GM19193 (cell line): ENCODE results near the gene C2orf76.

Experiments used
- POLR2A ChIP-seq: IDR thresholded peaks from 4 replicates; pipeline ENCODE4 v1.6.1; 2011; ENCODE audit not compliant: insufficient read depth, insufficient read length; ENCODE audit errors: extremely low read depth

Gene C2orf76

DNA sequence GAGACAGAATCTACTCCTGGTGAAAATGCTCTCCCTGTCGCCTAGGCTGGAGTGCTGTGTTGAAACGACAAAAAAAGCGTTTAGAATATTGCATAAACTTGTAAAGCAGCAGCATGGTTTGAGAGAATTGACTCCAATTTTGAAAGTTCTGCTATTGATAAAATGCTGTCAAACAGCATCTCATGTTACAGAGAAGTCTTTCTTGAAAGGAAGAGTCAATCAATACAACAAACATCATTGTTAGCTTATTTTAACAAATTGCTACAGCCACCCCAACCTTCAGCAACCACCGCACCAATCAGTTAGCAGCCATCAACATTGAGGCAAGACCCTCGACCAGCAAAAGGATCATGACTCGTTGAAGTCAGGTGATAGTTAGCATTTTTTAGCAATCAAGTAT is 6.9 kb downstream of the C2orf76 start:
- TF ChIP-seq POLR2A, result no peak

DNA sequence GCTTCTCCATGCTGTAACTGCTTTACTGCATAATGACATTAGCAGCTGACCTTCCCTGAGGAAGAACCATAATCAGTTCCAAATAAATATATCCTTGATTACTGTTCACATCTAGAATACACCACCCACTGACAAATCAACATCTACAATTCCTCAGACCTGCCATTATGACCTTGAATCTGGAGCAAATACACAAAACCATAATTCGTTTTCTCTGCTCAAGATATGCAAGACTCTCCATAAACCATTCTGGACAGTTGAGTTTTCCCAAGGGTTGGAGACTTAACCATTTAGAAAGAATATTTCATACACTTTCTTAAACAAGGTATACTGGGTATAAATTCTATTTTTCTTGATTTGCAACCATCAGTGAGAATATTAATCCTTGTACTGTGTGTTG is 11.8 kb downstream of the C2orf76 start:
- TF ChIP-seq POLR2A, result no peak

DNA sequence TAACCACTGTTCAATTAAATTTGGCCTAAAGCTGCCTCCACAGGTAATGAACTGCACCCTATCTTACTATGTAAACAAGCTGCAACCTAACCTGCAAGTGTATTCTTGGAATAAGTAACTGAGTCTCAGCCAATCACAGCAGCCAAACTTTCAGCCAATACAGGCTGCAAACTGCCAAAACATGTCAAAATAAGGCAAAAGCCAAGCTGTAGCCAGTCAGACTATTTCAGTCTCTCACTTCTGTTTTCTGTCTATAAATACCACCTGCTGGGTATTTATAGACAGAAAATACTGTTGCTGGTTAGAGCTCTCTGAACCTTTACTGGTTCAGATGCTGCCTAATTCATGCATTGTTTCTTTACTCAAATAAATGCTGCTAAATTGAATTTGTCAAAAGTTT is 14.3 kb downstream of the C2orf76 start:
- no peak for TF ChIP-seq POLR2A

DNA sequence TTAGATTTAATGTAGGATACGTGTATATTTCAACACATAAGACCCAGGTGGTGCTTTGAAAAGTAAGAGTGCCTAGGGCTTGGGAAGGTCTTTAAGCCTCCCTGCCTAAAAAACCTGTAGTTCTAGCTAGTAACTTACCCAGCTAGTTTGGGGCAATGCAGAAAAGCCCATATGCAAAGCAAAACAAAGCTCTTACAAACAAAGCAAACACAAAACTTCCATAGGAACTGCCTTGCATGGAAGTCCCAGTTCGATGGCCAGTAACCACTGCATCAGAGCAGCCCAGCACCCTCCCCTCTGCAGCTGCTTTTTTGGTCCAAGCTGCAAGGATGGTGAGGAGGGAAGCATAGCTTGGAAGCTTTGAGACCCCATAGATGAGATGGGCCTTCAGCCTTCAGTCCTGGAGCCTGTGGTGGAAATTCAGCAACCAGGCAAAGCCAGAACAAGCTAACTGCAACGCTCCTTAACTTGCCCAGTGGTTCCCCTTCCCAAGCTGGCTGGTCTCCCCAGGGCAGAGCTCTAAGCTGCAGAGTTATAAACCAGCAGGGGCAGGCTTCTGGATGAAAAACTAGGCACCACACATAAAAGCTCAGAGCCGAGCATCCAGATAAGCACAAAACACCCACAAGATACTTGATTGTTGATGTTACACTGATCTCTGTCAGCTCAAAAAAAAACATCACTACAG is 16.2 kb downstream of the C2orf76 start:
- TF ChIP-seq POLR2A, result no peak

DNA sequence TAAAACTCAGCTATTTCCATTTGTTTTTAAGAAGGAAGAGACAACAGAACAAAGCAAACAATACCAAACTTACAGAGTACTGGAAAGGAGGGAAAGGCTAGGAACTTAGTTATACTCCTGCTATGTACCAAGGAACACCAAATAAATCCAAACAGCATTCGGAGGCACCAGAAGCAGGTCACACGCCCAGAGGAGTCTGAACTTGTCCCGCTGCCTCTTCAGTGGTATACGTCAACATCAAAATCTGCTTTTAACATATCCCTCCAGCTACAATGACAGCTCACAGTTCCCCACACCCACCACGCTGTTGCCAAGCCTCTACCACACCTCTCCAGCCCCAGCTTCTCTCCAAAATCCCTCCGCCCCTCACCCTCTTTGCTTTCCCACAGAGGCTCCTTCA is 17.3 kb downstream of the C2orf76 start:
- no peak for TF ChIP-seq POLR2A

DNA sequence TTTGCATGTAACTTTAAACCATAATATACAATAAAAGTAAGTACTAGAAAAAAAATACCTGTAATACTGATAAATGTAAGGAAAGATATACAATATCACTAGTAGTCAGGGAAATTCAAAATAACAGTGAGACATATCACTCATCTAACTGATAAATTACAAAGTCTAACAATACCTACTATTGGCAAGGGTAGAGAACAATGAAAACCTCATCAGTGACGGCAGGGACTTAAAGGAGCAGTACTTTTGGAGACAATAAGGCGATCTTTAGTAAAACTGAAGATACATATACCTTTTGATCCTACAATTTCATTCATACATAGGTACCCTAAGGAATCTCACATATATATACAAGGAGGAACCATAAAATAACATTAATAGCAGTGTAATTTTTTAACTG is 24.9 kb downstream of the C2orf76 start:
- TF ChIP-seq POLR2A, result no peak

DNA sequence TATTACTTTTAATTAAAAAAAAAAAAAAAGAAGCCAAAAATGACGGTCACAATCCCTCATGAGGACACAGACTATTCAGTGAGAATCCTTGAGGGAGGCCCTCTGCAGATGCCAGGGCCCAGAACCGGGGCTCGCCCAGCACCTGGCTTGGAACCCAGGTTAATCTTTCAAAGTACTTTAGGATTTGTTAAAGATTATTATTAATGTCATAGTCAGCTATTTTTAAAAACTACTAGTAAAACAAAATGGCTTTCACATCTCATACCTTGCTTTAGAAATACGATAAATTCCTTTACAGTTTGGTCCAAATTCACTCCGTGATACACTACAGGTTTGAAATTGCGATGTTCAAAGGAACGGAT is 27.1 kb downstream of the C2orf76 start:
- TF ChIP-seq POLR2A, result no peak

DNA sequence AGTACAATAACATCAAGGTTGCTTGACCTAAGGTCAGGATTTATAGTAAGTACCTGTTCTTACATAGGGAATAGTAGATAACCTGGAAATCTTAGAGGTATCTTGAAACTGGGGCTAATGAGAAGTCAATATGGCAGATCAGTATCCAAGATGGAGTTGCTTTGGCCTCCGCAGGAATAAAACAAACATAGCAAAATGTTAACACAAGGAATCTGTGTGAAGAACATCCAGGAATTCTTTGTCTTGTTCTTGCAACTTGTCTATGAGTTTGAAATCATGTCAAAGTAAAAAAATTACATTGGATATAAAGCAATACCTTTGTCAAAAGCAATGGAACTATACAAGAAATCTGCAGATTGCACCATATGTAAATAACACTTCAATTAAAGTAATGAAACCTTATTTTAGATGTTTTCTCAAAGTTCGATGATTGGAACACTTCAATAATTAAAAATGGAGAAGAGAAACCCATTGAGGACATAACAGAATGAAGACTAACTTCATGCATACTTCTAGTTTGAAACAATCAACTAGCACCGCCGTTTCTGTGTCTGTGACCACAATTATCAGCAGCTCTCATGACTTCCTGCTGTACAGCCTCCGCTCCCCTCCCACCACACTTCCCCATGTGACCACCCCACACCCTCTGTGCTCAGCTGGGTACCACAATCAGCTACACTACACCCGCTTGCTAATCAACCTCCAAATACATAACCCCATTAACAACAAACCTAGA is 27.6 kb downstream of the C2orf76 start:
- TF ChIP-seq POLR2A, result no peak

DNA sequence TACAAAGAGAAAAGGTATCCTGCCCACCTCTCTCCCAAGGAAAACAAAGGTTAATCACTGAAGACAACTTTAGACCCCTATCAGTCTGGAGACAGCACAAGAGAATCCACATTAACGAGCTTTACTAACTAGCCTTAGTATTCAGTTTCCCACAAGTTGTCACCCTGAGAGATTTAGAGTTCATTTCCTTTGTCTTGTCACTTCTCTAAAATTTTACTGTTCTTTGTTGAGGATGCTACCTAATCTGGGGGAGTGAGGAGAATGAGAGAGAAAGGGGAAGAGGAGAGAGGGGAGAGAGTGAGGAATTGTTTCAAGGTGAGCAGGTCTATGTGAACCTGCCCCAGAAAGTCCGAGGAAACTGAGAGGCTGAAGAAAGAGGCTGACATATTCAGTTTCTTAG is 28.4 kb downstream of the C2orf76 start:
- no peak for TF ChIP-seq POLR2A

DNA sequence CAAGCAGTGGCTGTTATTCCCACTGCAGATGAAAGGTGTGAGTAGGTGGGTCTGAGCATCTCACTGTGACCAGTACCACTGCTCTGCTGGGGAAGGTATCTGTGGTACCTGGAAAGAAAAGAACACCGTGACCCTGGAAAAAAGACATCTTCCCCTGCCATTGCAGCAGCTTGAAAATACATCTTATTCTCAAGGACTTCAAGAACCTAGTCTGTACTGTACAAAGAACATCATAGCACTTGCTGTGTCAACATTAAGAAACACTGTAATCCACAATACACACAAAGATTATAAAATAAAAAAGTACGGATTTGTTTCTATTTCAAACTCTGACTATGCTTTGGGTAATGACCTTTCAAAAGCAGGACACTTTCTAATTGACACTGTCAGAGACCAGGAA is 28.9 kb downstream of the C2orf76 start:
- TF ChIP-seq POLR2A, result no peak

DNA sequence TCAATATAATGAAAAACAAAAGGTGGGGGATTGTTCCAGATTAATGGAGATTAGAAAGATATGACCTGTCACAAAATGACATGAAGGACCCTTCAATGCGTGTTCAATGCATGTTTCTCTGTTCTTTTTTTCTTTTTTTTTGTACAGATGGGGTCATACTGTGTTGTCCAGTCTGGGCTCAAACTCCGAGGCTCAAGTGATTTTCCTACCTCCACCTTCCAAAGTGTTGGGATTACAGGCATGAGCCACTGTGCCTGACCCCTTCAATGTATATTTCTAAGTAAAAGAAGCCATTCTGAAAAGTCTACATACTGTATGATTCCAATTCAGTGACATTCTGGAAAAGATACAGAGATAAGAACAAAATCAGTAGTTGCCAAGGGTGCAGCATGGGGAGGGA is 32.8 kb downstream of the C2orf76 start:
- no peak for TF ChIP-seq POLR2A

DNA sequence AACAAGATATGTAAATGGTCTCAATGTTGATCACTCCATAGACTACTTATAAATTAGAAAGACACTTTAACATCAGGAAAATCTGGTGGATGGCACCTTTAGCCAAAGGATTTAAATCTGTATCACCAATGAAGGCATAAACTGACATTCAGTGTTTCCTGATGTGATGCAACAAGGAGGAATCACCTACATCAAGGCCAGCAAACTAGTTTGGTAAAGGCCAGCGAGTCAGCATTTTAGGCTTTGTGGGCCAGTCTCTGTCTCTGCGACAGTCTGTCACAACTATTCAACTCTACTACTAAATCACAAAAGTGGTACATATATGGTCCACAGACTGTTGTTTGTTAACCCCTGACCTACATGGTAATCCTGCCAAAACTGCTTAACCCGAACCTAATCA is 33.3 kb downstream of the C2orf76 start:
- TF ChIP-seq POLR2A, result no peak

DNA sequence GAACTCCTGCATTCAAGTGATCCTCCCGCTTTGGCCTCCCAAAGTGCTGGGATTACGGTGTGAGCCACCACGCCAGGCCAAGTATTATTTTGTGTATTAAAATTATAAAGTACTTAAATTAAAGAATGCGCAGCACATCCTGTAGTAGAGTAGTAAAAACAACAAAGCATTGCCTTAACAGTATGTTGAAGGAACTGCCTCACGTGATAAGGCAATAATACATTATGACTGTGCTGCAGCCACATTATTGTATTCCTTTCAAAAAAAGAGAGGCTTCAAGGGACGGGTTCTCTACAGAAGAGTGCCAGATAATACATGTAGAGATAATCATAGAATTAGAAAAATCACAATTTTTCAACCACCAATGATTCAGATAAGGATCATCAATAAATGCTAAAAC is 33.7 kb downstream of the C2orf76 start:
- TF ChIP-seq POLR2A, result no peak

DNA sequence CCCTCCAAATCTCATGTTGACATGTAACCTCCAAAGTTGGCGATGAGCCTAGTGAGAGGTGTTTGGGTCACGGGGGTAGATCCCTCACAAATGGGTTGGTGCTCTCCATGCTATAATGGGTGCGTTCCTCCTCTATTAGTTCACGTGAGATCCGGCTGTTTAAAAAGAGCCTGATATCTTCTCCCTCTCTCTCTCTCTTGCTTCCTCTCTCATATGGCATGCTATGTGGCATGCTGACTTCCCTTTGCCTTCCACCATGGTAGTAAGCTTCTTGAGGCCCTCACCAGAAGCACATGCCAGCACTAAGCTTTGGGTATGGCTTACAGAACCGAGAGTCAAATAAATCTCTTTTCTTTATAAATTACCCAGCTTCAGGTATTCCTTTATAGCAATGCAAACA is 39.2 kb downstream of the C2orf76 start:
- TF ChIP-seq POLR2A, result no peak

DNA sequence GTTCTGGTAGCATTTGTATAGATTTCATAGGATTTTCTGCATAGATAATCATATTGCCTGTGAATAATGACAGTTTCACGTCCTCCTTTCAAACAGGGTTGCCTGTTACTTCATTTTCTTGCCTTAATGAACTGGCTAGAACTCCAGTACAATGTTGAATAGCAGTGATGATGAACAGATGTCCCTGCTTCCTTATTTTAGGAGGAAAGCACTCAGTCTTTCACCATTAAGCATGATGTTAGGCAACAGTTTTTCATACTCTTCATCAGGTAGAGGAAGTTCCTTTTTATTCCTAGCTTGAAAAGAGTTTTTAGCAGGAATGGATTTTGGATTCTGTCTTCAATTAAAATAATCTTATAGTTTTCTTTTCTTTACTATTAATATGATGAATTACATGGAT is 39.7 kb downstream of the C2orf76 start:
- no peak for TF ChIP-seq POLR2A

DNA sequence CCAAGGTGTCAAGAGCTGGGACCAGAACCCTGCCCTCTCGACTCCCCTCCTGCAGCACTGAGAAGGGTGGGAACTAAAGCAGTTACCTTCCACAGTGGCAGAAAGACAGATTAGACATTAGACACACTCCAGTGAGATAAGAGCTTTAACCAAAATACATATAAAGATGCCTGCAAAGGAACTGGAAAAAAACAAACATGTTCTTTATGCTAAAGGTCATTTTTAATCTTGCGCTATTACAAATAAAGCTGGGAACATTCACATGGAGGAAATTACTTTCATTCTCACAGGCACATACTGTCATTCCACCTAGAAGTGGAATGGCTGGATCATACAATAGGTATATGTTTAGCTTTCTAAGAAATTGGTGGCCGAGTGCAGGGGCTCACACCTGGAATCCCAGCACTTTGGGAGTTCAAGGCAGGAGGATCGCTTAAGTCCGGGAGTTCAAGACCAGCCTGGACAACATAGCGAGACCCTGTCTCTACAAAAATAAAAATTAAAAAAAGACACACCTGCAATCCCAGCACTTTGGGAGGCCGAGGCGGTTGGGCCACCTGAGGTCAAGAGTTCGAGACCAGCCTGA is 41.9 kb downstream of the C2orf76 start:
- no peak for TF ChIP-seq POLR2A
